ENCODE results near the gene PDGFC. TPM values are rescaled to one million over a fixed set of nuclear protein-coding genes. Genes with fewer than 3 reads are reported as not detected.

PDGFC gene
- total RNA-seq, 1 experiment from 2014 or later = 64.5 TPM

GRCh38 chr4:156961196-156962057, 10.2 kb downstream of the PDGFC start:
- H3K9me3 Mint-ChIP-seq (ENCODE audit: low read depth, unreplicated experiment) = no peaks in the 10 kb centered on the region
- no peaks in the 10 kb centered on the region for H3K27me3 Mint-ChIP-seq (ENCODE audit: unreplicated experiment)
- H3K36me3 Mint-ChIP-seq (ENCODE audit: insufficient read depth, unreplicated experiment) = peaks cover 21% of the 10 kb centered on the region
- H3K4me1 Mint-ChIP-seq (ENCODE audit: low read depth, unreplicated experiment) = peaks cover 47% of the 10 kb centered on the region
- H3K27ac Mint-ChIP-seq (ENCODE audit: unreplicated experiment) = peak overlapping the region; percentile 91
- intact Hi-C loops (cut with micrococcal nuclease; ENCODE audit: unreplicated experiment) = loop anchor here (2.0 kb wide), 1 partner anchor 13 kb away; no protein-coding TSS in a partner anchor
- H3K4me3 Mint-ChIP-seq (ENCODE audit: low read depth, unreplicated experiment) = peak overlapping the region; percentile 59
- no peak for TF ChIP-seq CTCF (IDR thresholded peaks at IDR 0.05; ENCODE audit: unreplicated experiment)
- CTCF ChIA-PET = interaction anchor here (0.7 kb wide), 1 partner anchor 9 kb away, joined by 7 read pairs; no protein-coding TSS in a partner anchor
- BruUV-seq (replicated peaks) = no TSS peak
- DNase-seq = no peak

- Mint-ChIP-seq H3K27me3 (ENCODE audit: unreplicated experiment) (no peaks in the 10 kb centered on the region), H3K36me3 (ENCODE audit: insufficient read depth, unreplicated experiment) (peaks cover 33% of the 10 kb centered on the region), H3K9me3 (ENCODE audit: low read depth, unreplicated experiment) (no peaks in the 10 kb centered on the region), H3K4me3 (ENCODE audit: low read depth, unreplicated experiment) (no peak overlapping the region), H3K4me1 (ENCODE audit: low read depth, unreplicated experiment) (peaks cover 64% of the 10 kb centered on the region), H3K27ac (ENCODE audit: unreplicated experiment) (peak overlapping the region; percentile 85)
- DNase-seq = no peak
- no peak for TF ChIP-seq CTCF (IDR thresholded peaks at IDR 0.05; ENCODE audit: unreplicated experiment)
- BruUV-seq (replicated peaks) = no TSS peak
- CTCF ChIA-PET = no interaction called here
- intact Hi-C loops (cut with micrococcal nuclease; ENCODE audit: unreplicated experiment) = no loop called here
Observed at GRCh38 chr4:156959298-156959702, 12.3 kb downstream of the PDGFC start.

- no peak for DNase-seq
- CTCF ChIA-PET = no interaction called here
- peaks cover 33% of the 10 kb centered on the region for H3K36me3 Mint-ChIP-seq (ENCODE audit: insufficient read depth, unreplicated experiment)
- no peaks in the 10 kb centered on the region for H3K9me3 Mint-ChIP-seq (ENCODE audit: low read depth, unreplicated experiment)
- H3K4me3 Mint-ChIP-seq (ENCODE audit: low read depth, unreplicated experiment) = peak overlapping the region; percentile 39
- TF ChIP-seq CTCF (IDR thresholded peaks at IDR 0.05; ENCODE audit: unreplicated experiment) = no peak
- peak overlapping the region; percentile 85 for H3K27ac Mint-ChIP-seq (ENCODE audit: unreplicated experiment)
- H3K4me1 Mint-ChIP-seq (ENCODE audit: low read depth, unreplicated experiment) = peaks cover 71% of the 10 kb centered on the region
- intact Hi-C loops (cut with micrococcal nuclease; ENCODE audit: unreplicated experiment) = no loop called here
- TSS peak; percentile 43 for BruUV-seq (replicated peaks)
- no peaks in the 10 kb centered on the region for H3K27me3 Mint-ChIP-seq (ENCODE audit: unreplicated experiment)
Observed at GRCh38 chr4:156958276-156959074, 13.1 kb downstream of the PDGFC start.

- no peak for TF ChIP-seq CTCF (IDR thresholded peaks at IDR 0.05; ENCODE audit: unreplicated experiment)
- Mint-ChIP-seq H3K27ac (ENCODE audit: unreplicated experiment) (peak overlapping the region; percentile 85), H3K4me3 (ENCODE audit: low read depth, unreplicated experiment) (peak overlapping the region; percentile 39), H3K9me3 (ENCODE audit: low read depth, unreplicated experiment) (no peaks in the 10 kb centered on the region), H3K36me3 (ENCODE audit: insufficient read depth, unreplicated experiment) (peaks cover 33% of the 10 kb centered on the region), H3K4me1 (ENCODE audit: low read depth, unreplicated experiment) (peaks cover 67% of the 10 kb centered on the region), H3K27me3 (ENCODE audit: unreplicated experiment) (no peaks in the 10 kb centered on the region)
- CTCF ChIA-PET = interaction anchor here (1.0 kb wide), 1 partner anchor 26 kb away, joined by 3 read pairs; no protein-coding TSS in a partner anchor
- intact Hi-C loops (cut with micrococcal nuclease; ENCODE audit: unreplicated experiment) = no loop called here
- BruUV-seq (replicated peaks) = no TSS peak
- no peak for DNase-seq
Observed at GRCh38 chr4:156957556-156957955, 14.0 kb downstream of the PDGFC start.

Measured in Calu3 (cell line).